K562 (cell line): Measurements from ENCODE around the gene HMGN1. TPM values are rescaled to one million over a fixed set of nuclear protein-coding genes. Genes with fewer than 3 reads are reported as not detected.

Experiments used
- CTCFL ChIP-seq: IDR thresholded peaks from 2 replicates; pipeline ENCODE4 v1.6.1; 2011; ENCODE audit warnings: borderline replicate concordance, low read depth, mild to moderate bottlenecking, moderate library complexity, low read length; ENCODE audit not compliant: insufficient read depth, poor library complexity, severe bottlenecking
- EZH2 ChIP-seq: IDR thresholded peaks from 2 replicates; pipeline ENCODE4 v1.6.1; 2012; ENCODE audit warnings: low read depth, mild to moderate bottlenecking, inconsistent platforms, low read length, borderline replicate concordance
- FOSL1 ChIP-seq: fragments of 200-800 bp; sonication (Bioruptor generic); conservative IDR thresholded peaks from 2 replicates; pipeline ENCODE4 v1.6.1; 2016; ENCODE audit warnings: missing genetic modification characterization, missing compliant biosample characterization
- KLF1 ChIP-seq: fragments of 450-650 bp; IDR thresholded peaks from 2 replicates; pipeline ENCODE4 v1.6.1; 2016; ENCODE audit warnings: missing genetic modification characterization, missing compliant biosample characterization
- MYBL2 ChIP-seq, 2 experiments: fragments of 450-650 bp in 1 of 2; sonication (generic) in 1 of 2; formaldehyde crosslinking in 1 of 2; IDR thresholded peaks; 2 replicates each; pipeline versions ENCODE4 v1.6.1 to v1.8.1; 2017 to 2022; ENCODE audit warnings: borderline replicate concordance in 1 of 2, inconsistent platforms in 1 of 2, low read depth in 1 of 2, mild to moderate bottlenecking in 1 of 2, missing genetic modification reagents in 1 of 2, moderate library complexity in 1 of 2
- NR1H2 ChIP-seq: sonication (generic); formaldehyde crosslinking; IDR thresholded peaks from 2 replicates; pipeline ENCODE4 v1.4.0; 2020; ENCODE audit warnings: mild to moderate bottlenecking, missing genetic modification reagents
- PBX2 ChIP-seq, 2 experiments: IDR thresholded peaks in 1 of 2; conservative IDR thresholded peaks in 1 of 2; 2 replicates each; pipeline ENCODE4 v1.6.1; 2016; ENCODE audit warnings: low read depth in 2 of 2, mild to moderate bottlenecking in 1 of 2, missing compliant biosample characterization in 1 of 2, missing genetic modification characterization in 1 of 2, moderate library complexity in 1 of 2
- PPARD ChIP-seq: fragments of 250-450 bp; sonication (Bioruptor Pico); IDR thresholded peaks from 2 replicates; pipeline ENCODE4 v1.8.0; 2022; ENCODE audit warnings: inconsistent platforms, mild to moderate bottlenecking, moderate library complexity
- PRPF4 ChIP-seq: fragments of 200-400 bp; formaldehyde crosslinking; IDR thresholded peaks from one replicate; pipeline ENCODE4 v1.6.1; 2017; ENCODE audit warnings: low read length, low read depth, mild to moderate bottlenecking; ENCODE audit not compliant: insufficient read depth, poor library complexity, severe bottlenecking
- RBBP5 ChIP-seq: fragments of 200-600 bp; sonication (generic); IDR thresholded peaks from 2 replicates; pipeline ENCODE4 v1.6.1; 2012; ENCODE audit warnings: borderline replicate concordance, mild to moderate bottlenecking, low read length, control low read depth, inconsistent platforms; ENCODE audit not compliant: insufficient read depth, poor library complexity, severe bottlenecking
- RHOXF2B ChIP-seq: fragments of 250-450 bp; sonication (Bioruptor Pico); conservative IDR thresholded peaks from 2 replicates; pipeline ENCODE4 v1.5.1; 2021
- SREBF1 ChIP-seq: fragments of 150-350 bp; IDR thresholded peaks from 2 replicates; pipeline ENCODE4 v1.6.1; 2014; ENCODE audit warnings: antibody characterized with exemption, low read depth, low read length, borderline replicate concordance
- TCFL5 ChIP-seq: fragments of 250-450 bp; sonication (Bioruptor Pico); conservative IDR thresholded peaks from 2 replicates; pipeline ENCODE4 v1.6.1; 2021; ENCODE audit warnings: mild to moderate bottlenecking, moderate library complexity, matching md5 sums
- TRIM28 ChIP-seq: fragments of 450-650 bp; IDR thresholded peaks from 2 replicates; pipeline ENCODE4 v1.6.1; 2017
- XRCC5 ChIP-seq: fragments of 200-400 bp; formaldehyde crosslinking; IDR thresholded peaks from 2 replicates; pipeline ENCODE4 v1.6.1; 2017; ENCODE audit warnings: low read depth, mild to moderate bottlenecking, low read length
- ZBTB5 ChIP-seq: fragments of 450-650 bp; IDR thresholded peaks from 2 replicates; pipeline ENCODE4 v1.6.1; 2017; ENCODE audit warnings: antibody characterized with exemption
- ZNF507 ChIP-seq: conservative IDR thresholded peaks from 2 replicates; pipeline ENCODE4 v1.6.1; 2017; ENCODE audit warnings: missing genetic modification characterization, missing compliant biosample characterization
- ZNF76 ChIP-seq: fragments of 250-450 bp; sonication (Bioruptor Pico); IDR thresholded peaks from 2 replicates; pipeline ENCODE4 v1.4.0; 2020; ENCODE audit warnings: mild to moderate bottlenecking, moderate library complexity, borderline replicate concordance
- ZSCAN32 ChIP-seq: fragments of 450-650 bp; formaldehyde crosslinking; IDR thresholded peaks from 2 replicates; pipeline ENCODE4 v1.4.0; 2020; ENCODE audit warnings: mild to moderate bottlenecking, moderate library complexity
- polyA plus RNA-seq, 8 experiments: library from polyadenylated mRNA; depleted of rRNA in 4 of 8; stranded (reverse) in 5 of 8; unstranded in 3 of 8; fragments of >200 nt; fragmentation: Nextera tagmentation in 2 of 8; fragmentation: Illumina TruSeq in 1 of 8; extraction: Ambion mirVana in 2 of 8; extraction: Trizol in 1 of 8; gene quantifications; 2 replicates each; pipeline versions ENCODE4 v1.2.1 to v1.2.3, GENCODE V29; 2011 to 2014; ENCODE audit warnings: inconsistent platforms in 1 of 8, missing spikeins in 1 of 8
- total RNA-seq, 7 experiments: library from RNA; depleted of rRNA in 6 of 7; stranded (reverse); fragments of >200 nt in 6 of 7; fragmentation: Illumina TruSeq in 2 of 7; extraction: Trizol in 2 of 7; gene quantifications; 2 replicates each; pipeline versions ENCODE4 v1.2.1 to v1.2.3, GENCODE V29; 2011 to 2021; ENCODE audit warnings: low replicate concordance in 1 of 7

HMGN1 gene
- total and polyA plus RNA-seq, 9 of the 15 experiments (the other 6 are each of a cell fraction or from before 2014, with no cell fraction given): 124 to 626 (median 498) TPM

DNA sequence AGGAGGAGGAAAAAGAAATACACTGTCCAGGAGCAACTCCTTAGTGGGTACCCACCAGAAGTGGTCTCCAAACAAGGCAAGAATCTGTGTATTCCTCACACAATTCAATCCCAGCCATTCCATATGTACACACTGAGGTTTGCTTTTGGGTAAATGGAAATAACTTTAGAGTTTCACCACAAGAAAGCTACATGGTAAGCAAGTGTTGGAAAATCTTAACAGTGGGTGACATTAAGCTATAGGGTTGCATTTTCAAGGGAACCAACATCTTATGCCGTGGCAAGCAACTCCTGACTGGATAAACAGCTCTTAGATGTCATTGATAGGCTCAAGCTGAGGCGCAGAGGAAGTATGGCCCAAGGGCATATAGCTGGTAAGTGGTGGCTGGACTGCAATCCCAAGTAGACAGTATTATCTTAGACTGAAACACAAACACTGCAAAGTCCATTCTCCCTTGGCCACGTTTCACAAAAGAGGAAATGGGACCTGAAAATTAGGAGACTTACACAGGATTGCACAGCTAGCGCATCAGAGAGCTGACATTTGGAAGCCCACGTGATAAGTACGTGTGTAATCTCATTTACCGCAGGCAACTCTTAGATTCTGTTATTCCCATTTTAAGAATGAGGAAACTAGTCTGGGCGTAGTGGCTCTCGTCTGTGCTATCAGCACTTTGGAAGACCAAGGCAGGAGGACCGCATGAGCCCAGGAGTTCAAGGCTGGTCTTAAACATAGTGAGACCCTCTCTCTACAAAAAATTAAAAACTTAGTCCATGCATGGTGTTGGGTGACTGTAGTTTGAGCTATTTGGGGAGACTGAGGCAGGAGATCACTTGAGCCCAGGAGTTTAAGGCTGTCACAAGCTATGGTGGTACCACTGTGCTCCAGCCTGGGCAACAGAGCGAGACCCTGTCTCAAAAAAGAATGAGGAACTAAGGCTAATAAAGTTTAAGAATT is 31.5 kb downstream of the HMGN1 start (continued):
- TF ChIP-seq PBX2 (CRISPR knock-in tag; IDR thresholded peaks at IDR 0.05; ENCODE audit: low read depth) (no peak), PBX2 (tag; conservative IDR thresholded peaks at IDR 0.05; ENCODE audit: low read depth) (no peak), MYBL2 (IDR thresholded peaks at IDR 0.05; ENCODE audit: low read depth) (no peak), MYBL2 (CRISPR knock-in tag; IDR thresholded peaks at IDR 0.05; ENCODE audit: borderline replicate concordance) (no peak), EZH2 (no peak), NR1H2 (CRISPR knock-in tag) (no peak), CTCFL (no peak), RHOXF2B (0 out of 2 replicates have a peak, but pooled peaks have one; percentile 71), XRCC5 (no peak), TRIM28 (no peak), KLF1 (tag) (no peak), PPARD (CRISPR knock-in tag) (peak; percentile 69; the same call in 1 of the 2 replicates), ZSCAN32 (no peak), FOSL1 (tag) (peak; percentile 72), TCFL5 (CRISPR knock-in tag) (no peak), RBBP5 (peak; percentile 21), ZBTB5 (no peak), PRPF4 (no peak), SREBF1 (no peak; the same call in 1 of the 2 replicates), ZNF76 (CRISPR knock-in tag) (no peak), ZNF507 (tag) (no peak)
